Measurements from ENCODE around the gene FLT3. TPM values are rescaled to one million over a fixed set of nuclear protein-coding genes. Genes with fewer than 3 reads are reported as not detected.

Gene FLT3
- total and polyA plus RNA-seq, 10 of the 15 experiments (the other 5 are each of a cell fraction or from before 2014, with no cell fraction given) = 0.04 to 0.19 (median 0.11) TPM; not detected in 1

- in situ Hi-C loops (cut with MboI) (no loop called here), intact Hi-C loops (cut with micrococcal nuclease; ENCODE audit: unreplicated experiment) (no loop called here)
- H3K79me2 ChIP-seq (ENCODE audit: control insufficient read depth, insufficient read depth, low read length) = no peaks in the 10 kb centered on the region
- no TSS peak for BruUV-seq (replicated peaks)
- ChIA-PET RAD21 (ENCODE audit: unreplicated experiment) (no interaction called here), CTCF (no interaction called here), POLR2A (no interaction called here), SMC1A (ENCODE audit: uncharacterized antibody, unreplicated experiment) (interaction anchor here (1.0 to 1.4 kb wide), 2 partner anchors 9 to 25 kb away, joined by 3 read pairs; no protein-coding TSS in a partner anchor)
- no peaks in the 10 kb centered on the region for H3K4me1 ChIP-seq (ENCODE audit: control insufficient read depth, insufficient read depth, low read length)
- DNase-seq (ENCODE audit: low read depth, low spot score) (no peak), ATAC-seq (no peak), FAIRE-seq (no peak)
- H3K4me2 ChIP-seq (ENCODE audit: control insufficient read depth, insufficient read depth) = no peak overlapping the region
- H3K27me3 ChIP-seq (replicated peaks in 1 of 2; ENCODE audit: control insufficient read depth in 2 of 2, insufficient read depth in 2 of 2, low read length in 1 of 2) = no peaks in the 10 kb centered on the region
- no peaks in the 10 kb centered on the region for H3K9me3 ChIP-seq (replicated peaks; ENCODE audit: control insufficient read depth, insufficient read depth, low read length)
- no peaks in the 10 kb centered on the region for H3K36me3 ChIP-seq (ENCODE audit: control insufficient read depth in 2 of 2, insufficient read depth in 2 of 2, low read length in 1 of 2)
- H3K9ac ChIP-seq (ENCODE audit: control insufficient read depth, insufficient read depth, low read length) = no peak overlapping the region
- no peak overlapping the region for H2AFZ ChIP-seq (ENCODE audit: control insufficient read depth, low read depth, low read length)
- TF ChIP-seq POU2F2 (IDR thresholded peaks at IDR 0.05; ENCODE audit: borderline replicate concordance, low read depth, low read length) = no peak
- no peak for TF ChIP-seq YBX1 (IDR thresholded peaks at IDR 0.05)
- no peak for TF ChIP-seq CREB1 (IDR thresholded peaks at IDR 0.05; ENCODE audit: low read depth)
- TF ChIP-seq E4F1 (IDR thresholded peaks at IDR 0.05; ENCODE audit: borderline replicate concordance, partially characterized antibody) = no peak
- TF ChIP-seq E2F4 (IDR thresholded peaks at IDR 0.05; ENCODE audit: low read depth, low read length) = no peak
- H3K4me3 ChIP-seq = no peak overlapping the region
- no peaks in the 10 kb centered on the region for H4K20me1 ChIP-seq (ENCODE audit: control insufficient read depth, insufficient read depth)
- no peak overlapping the region for H3K27ac ChIP-seq (ENCODE audit: control insufficient read depth, insufficient read depth)
These were observed 27.7 kb upstream of the FLT3 start for GRCh38 chr13:28128030-28128429.
